Measurements from ENCODE around the gene RHOD.

The RHOD gene

DNA sequence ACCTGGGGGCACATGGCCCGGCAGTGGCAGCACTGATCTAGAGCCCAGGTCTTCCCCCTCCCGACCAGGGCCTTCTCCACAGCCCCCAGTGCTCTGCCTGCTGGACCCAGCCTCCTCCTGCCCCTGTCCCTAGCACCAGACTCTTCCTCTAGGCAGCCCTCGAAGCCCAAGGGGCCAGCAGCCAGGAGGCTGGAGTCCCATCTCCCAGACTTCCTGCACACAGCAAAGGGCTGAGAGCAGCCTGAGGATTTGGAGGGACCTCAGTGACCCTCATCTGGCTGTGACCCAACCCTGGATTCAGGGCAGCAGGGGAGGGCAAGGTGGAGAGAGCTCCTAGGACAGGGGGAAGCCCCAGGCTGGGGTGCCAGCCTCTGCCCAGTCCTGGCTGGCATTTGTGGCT, 3.0 kb downstream of the RHOD start:
- DNase-seq (ENCODE audit: low read depth in 2 of 2) = no peak

DNA sequence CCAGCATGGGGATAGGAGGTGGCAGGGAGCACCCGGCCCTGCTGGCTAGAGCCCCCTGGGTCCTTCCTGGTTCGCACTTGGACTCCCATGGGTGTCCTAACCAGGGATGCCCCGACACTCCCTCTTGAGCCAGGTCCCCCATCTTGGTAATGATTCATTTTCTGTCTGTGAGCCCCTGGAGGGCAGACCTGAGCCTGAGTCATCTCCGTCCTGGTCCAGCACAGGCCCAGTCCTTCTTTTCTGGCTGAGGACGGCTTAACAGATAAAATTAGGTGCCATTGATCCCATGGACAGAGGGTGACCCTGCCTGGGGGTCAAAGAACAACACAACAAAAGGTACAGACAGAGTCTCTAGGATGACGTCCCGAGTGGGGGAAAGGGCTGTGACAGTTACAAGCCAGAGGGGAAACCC, 3.5 kb downstream of the RHOD start:
- no peak for DNase-seq (ENCODE audit: low read depth in 2 of 2)

DNA sequence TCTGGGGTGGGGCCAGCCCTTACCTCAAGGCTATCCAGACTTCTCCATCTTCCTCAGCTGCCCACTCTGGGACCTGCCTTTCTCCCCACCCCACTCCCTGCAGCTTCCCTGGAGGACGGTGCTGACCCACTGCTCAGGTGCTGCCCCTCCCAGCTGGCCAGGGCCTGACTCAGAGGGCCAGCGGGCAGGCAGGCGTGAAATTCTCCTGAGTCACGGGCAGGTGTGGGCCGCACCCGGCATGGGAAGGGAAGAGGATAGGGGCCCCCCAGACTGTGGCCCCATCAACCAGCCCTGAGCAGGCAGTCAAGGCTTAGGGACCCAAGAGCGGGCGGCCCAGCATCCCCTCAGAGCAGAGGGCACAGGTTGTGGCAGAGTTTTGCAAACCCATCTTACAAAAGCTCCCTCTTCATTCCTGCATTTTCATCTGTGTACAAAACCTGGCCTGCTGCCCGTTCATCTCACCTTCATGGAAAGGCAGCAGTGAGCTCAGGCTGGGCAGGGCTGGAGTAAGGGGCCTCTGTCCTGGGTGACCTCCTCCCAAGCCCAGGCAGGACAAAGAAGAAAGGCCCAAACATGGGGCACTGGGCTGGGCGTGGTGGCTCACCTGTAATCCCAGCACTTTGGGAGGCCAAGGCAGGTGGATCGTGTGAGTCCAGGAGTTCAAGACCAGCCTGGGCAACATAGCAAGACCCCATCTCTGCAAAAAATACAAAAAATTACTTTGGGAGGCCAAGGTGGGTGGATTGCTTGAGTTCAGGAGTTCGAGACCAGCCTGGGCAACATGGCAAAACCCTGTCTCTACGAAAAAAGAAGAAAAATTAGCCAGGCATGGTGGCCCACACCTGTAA, 6.1 kb downstream of the RHOD start:
- no peak for DNase-seq (ENCODE audit: low read depth in 2 of 2)

DNA sequence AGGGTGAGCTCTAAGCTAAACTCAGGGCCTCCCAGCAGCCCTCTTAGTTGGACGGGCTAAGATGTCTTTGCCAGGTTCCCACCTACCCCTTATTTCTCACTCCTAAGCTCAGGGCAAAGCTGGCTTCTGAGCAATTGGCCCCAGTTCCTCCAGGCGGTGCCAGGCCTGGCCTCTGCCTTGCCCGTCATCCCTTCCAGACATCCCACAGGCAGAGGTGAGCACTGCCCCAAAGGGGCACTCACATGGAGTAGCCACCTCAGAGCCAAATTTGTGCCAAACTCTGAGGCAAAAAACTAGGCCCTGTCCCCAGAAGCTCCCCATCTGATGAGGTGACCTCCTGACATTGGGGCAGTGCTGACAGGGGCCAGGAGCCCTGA, 9.7 kb downstream of the RHOD start:
- DNase-seq (ENCODE audit: low read depth in 2 of 2) = no peak

DNA sequence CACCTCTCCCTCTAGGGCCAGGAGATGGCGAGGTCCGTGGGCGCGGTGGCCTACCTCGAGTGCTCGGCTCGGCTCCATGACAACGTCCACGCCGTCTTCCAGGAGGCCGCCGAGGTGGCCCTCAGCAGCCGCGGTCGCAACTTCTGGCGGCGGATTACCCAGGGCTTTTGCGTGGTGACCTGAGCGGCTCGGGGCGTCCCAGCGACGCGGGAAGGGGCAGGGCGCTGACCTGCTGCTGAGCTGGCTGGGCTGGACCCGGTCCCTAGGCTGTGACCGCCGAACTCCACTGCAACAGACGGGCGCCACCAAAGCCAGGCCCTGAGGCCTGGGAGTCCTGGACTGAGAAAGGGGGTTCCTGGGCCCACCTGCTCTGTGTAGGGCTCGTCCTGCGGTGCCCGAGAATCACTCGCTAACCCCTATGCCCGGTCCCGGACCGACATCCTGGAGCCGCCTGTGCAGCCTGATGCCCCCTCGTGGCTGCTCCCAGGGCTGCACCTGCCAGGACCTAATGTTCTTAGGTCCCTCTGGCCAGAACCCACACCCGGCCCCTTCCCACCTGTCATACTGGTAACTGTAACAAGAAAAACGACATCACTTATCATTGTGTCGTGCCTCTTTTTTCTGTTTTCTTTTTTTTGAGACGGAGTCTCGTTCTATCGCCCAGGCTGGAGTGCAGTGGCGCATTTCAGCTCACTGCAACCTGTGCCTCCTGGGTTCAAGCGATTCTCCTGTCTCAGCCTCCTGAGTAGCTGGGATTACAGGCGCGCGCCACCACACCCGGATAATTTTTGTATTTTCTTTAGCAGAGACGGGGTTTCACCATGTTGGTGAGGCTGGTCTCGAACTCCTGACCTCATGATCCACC, 15.0 kb downstream of the RHOD start:
- DNase-seq (ENCODE audit: low read depth in 2 of 2) = no peak

DNA sequence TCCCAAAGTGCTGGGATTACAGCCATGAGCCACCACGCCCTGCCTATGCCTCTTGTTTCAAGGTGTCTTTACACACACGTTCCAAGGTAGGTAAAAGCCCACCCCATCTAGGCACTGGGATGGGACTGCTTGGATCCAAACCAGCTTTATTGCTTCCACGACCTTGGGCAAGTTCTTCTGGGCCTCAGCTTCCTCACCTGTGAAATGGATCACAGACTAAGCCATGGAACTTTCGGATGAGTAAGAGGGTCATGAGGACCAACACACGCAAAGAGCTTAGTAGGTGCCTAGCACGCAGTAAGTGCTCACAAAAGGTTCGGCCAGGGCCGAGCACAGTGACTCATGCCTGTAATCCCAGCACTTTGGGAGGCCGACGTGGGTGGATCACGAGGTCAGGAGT, 15.6 kb downstream of the RHOD start:
- DNase-seq (ENCODE audit: low read depth in 2 of 2) = no peak

DNA sequence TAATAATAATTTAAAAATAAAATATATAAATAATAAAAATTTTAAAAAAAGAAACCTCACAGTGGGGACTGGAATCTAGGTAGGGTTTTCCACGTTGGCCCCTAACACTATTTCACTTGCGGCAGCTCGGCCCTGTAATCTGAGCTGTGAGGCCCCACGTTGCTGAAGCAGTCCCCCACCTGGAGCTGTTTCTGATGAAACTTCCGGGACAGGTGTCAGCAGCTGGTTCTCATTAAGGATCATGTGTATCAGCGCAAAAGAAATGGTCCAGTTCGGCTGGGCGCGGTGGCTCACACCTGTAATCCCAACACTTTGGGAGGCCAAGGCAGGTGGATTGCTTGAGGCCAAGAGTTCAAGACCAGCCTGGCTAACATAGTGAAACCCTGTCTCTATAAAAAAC, 17.3 kb downstream of the RHOD start:
- no peak for DNase-seq (ENCODE audit: low read depth in 2 of 2)

DNA sequence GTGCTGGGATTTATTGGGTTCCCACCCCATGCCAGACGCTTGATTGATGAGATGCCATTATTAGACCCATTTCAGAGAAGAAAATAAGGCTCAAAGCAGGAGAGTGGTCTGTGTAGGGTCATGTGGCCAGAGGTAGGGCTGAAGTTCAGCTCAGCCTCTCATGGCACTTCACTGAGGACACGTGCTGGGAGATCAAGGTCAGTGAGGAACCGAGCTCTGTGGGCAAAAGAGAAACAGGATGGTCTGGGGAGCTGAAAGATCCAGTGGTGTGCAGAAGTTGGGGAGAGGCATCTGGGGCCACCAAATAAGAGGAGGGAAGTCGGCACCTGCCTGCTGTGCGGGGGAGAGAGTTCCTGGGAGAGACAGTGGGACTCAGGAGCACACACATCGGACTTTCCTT, 19.6 kb downstream of the RHOD start:
- DNase-seq (ENCODE audit: low read depth in 2 of 2) = no peak

DNA sequence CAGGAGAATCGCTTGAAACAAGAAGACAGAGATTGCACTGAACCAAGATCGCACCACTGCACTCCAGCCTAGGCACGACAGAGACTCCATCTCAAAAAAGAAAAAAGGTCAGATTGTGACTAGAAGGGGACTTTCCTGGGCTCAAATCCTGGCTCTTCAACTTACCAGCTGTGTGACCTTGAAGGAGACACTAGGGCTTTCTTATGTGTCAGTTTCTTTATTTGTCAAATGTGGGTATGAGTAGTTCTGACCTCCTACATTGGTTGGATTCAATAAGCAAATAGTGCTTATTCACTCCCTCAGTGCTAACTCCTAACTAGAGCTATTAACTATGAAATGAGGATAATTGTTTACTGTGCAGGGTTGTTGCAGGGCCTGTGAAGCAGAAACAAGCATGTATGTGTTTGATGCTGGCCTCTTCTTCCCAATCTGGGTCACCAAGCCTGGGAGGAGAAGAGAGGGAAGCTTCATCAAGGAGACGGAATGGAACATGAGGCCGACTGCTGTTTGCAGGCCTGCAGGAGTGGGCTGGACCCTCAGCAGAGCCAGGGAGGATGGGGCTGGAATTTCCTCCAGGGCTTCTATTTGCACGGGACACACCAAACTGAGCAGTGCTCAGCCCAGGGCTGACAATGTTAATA, 22.5 kb downstream of the RHOD start:
- DNase-seq (ENCODE audit: low read depth in 2 of 2) = no peak

DNA sequence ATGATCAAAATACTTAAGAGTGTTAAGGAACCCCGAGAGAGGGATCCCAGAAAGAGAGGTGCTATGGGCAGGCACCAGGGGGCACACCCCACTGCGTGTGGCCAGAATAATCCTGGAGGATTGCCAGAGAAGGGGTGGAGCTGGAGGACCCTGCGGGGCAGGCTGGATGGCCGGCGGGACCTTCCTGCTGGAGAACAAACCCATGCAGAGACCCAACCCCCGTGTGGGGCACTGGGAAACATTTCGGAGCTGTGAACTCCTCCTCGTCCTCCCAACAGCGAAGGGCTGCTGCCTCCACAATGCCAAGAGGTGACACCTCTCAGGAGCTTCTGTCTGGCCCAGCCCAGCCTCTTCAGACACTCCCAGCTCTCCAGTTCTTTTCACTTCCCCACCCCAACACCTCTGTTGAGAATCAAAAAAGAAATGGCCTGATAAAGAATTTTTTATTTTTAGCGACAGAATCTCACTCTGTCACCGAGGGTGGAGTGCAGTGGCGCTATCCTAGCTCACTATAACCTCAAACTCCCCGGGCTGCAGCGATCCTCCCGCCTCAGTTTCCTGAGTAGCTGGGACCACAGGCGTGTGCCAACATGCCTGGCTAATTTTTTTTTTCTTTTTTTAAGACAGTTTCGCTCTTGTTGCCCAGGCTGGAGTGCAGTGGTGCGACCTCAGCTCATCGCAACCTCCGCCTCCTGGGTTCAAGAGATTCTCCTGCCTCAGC, 25.6 kb downstream of the RHOD start:
- no peak for DNase-seq (ENCODE audit: low read depth in 2 of 2)

DNA sequence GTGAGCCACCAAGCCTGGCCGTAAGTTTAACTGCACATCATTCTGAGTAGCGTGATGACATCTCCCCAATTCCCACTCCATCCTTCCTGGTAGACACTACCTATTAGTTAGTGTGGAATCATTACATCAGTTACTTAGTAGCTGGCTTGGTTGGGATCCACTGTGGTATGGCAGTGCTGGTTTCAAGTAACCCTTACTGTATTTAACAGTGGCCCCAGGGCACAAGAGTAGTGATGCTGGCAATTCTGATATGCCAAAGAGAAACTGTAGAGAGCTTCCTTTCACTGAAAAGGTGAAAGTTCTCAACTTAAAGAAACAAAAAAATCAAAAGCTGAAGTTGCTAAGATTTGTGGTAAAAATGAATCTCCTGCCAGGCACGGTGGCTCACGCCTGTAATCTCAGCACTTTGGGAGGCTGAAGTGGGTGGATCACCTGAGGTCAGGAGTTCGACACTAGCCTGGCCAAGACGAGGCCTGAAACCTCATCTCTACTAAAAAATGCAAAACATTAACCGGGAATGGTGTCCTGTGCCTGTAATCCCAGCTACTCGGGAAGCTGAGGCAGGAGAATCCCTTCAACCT, 27.2 kb downstream of the RHOD start:
- DNase-seq (ENCODE audit: low read depth in 2 of 2) = no peak

DNA sequence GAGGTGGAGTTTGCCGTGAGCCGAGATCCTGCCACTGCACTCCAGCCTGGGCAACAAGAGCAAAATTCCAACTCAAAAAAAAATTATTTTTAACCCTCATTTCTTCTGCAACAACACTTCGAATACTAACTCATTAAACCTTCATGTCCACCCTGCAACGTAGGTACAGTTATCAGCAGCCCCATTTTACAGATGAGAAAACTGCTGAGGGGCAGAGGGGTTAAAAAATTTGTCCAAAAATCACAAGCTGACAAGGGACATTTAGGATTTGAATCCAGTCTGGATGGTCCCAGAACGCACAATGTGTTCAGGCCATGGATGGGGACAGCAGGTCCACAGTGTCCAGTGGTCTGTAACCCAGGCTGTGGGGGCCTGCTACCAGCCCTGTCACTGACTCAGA, 29.0 kb downstream of the RHOD start:
- no peak for DNase-seq (ENCODE audit: low read depth in 2 of 2)

DNA sequence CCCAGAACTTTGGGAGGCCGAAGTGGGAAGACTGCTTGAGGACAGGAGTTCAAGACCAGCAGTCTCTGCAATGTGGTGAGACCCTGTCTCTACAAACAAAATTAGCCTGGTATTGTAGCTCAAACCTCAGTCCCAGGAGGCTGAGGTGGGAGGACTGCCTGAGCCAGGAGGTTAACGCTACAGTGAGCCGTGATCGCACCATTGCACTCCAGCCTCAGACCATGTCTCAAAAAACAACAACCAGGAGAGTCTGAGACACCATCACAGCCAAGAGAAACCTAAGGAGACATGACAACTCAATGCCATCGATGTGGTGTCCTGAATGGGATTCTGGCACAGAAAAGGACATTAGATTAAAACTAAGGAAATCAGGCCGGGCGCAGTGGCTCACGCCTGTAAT, 34.1 kb downstream of the RHOD start:
- no peak for DNase-seq (ENCODE audit: low read depth in 2 of 2)

DNA sequence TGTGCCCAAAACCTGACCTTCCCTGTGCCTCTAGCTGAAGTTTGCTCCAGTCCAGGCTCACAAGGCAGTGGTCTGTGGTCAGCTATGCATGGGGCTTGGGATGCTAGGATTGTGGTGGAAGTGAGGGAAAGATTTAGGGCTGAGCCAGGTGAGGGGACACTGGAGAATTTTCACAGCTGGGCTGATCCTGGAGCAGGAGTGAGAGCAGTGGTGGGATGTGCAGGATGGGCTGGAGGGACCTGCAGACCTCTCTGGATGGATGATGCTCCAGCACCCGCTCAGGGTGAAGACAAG, 38.5 kb downstream of the RHOD start:
- DNase-seq (ENCODE audit: low read depth in 2 of 2) = no peak

DNA sequence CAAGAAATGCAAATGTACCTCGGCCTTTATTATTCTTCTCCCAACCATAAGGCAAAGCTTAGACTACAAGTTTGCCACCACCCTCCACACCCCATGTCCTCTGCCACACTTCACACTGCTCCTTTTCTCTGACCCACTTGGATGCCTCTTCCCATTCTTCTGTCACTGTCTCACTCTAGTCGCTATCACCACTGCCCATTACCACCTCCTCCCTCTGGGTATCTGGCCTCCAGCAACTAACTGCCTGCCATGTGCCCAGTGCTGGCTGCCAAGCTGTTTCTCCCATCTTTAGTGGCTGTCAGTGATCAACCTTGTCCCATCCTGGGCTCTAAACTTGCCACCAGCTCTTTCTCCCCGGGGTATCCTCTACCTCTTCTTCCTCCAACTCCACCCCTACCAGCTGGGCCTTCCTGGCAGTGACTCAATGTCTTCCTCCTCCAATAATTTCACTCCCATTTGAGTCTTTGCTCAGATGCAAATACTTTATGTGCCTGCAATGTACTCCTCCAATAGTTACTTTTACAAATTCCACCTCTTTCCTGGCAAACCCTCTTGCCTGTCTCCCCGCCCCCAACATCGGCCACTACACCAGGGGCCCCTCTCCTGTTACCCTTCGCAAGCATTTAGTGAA, 42.3 kb downstream of the RHOD start:
- no peak for DNase-seq (ENCODE audit: low read depth in 2 of 2)

DNA sequence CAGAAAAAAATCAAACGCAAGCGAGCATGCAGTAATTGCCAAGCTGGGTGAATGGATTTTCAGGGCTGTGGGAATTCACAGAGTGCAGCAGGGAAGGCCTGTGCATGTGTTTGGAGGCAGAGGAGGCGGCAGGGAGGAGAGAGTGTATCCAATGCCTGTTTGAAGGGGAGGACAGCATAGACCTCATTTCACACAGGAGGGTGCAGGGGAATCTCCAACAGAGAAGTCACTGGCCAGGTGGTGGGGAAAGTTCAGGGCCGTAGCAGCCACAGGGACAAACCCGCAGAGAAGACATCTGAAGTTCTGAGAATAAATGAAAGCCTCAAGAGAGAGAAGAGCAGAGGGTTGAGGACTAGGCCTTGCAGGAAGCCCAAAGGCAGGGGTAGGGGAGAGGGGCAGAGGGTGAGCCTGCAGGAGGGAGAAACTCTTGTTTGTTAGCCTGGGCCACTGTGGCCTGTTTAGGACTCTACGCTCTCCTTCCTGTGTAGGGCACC, 43.2 kb downstream of the RHOD start:
- no peak for DNase-seq (ENCODE audit: low read depth in 2 of 2)

DNA sequence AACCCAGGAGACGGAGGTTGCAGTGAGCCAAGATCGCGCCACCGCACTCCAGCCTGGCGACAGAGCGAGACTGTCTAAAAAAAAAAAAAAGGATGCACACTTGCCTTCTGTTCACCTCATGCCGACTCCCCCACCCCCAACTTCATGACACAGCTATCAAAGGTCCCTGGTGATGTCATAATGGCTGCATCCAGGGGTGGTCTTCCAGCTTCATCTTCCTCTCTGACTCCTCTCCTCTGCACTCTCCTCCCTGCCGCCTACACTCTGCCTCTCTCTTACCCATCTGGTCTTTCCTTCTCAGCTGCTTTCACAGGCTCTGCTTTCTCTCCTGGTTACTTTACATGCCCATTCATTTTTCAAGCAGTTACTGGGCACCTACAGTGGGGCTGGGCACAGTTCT, 46.0 kb downstream of the RHOD start:
- DNase-seq (ENCODE audit: low read depth in 2 of 2) = no peak

DNA sequence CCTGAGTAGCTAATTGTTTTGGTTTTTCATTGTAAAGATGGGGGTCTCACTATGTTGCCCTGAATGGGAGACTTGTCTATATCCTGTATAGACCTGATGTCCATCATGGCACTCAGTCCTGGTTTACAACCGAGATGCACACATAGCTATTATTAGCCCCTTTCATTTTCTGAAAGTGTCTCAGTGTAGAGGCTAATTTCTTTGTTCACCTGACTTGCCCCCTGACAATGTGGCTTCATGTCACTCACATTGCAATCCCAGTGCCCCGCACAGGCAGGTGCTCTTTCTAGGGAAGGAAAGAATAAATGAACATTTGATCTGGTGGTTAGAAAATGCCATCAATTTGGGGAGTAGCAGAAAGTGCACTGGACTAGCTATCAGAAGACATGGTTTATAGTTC, 49.3 kb downstream of the RHOD start:
- no peak for DNase-seq (ENCODE audit: low read depth in 2 of 2)

DNA sequence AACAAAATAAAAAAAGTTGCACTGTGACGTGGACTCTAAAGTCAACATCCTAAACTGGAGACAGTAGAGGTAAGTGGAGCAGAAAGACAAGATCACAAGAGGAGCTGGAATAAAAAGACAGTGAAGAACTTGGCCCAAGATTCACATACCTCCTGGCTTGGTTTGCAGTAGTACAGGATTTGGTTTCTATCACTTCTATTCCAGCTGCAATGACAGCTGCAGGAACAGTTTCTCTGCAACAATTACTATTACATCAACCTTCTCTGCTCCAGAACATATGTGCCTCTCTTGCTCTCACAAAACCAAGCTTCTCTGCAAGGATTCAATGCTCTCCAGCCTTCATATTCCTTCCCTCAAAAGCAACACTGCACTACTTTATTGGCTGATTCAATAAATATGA, 54.6 kb downstream of the RHOD start:
- no peak for DNase-seq (ENCODE audit: low read depth in 2 of 2)

DNA sequence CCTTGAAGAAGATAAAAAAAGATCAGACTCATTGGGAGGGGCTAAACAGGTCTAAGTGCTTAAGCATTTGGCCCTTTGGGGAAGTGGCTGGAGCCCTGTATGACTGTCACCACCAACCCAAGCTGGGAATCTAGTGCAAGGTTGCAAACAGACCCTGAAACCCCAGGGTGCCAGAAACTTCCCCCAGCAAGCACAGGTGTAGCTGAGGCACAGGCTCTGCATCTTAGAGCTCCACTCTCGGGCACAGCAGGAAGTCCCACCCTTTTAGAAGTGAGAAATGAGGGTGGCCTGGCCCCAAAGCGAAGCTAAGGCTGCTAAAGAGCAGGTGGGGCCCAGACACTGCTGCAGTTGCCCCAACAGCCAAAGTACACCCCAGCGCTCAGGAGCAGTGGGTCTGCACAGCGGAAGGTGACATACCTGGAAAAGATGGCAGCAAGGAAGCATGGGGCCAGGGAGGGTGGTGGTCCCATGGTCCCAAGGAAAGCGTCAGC, 56.6 kb downstream of the RHOD start:
- DNase-seq (ENCODE audit: low read depth in 2 of 2) = no peak

DNA sequence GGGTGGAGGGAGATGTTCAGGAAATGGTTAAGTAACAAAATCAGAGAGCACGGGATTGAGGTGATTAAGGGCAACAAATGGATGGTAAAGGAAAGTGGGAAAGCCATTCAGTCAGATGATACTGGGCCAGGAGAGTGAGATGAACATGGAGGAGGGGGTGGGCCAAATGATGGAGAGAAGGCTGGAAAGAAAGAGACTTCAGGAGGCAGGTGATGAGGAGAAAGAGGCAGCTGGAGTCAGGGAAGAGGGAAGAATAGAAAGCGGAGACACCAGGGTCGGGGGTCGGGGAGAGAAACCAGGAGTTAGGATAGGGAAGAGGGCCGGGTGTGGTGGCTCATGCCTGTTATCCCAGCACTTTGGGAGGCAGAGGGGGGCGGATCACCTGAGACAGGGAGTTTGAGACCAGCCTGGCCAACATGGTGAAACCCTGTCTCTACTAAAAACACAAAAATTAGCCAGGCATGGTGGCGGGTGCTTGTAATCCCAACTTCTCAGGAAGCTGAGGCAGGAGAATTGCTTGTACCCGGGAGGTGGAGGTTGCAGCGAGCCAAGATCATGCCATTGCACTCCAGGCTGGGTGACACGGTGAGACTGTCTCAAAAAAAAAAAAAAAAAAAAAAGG, 57.7 kb downstream of the RHOD start:
- DNase-seq (ENCODE audit: low read depth in 2 of 2) = no peak
